Natural killer cell (primary cell): Measurements from ENCODE around the gene OGDHL. TPM values are rescaled to one million over a fixed set of nuclear protein-coding genes. Genes with fewer than 3 reads are reported as not detected.

ENCODE experiments used
- ATAC-seq, 3 donors: fragments of 150-1000 bp in 2 of 3; fragments of 200-7000 bp in 1 of 3; cut with Tn5 transposase; 1 replicate in 1 of 3; 2 replicates in 2 of 3; pipeline ENCODE4 v1.10.0; 2021; ENCODE audit warnings: mild to moderate bottlenecking in 2 of 3, moderate library complexity in 2 of 3
- DNase-seq, 2 donors: peaks; one replicate each; pipeline versions ENCODE4 v3.0.0 to v3.0.0-alpha.2; 2013 to 2021; ENCODE audit warnings: mixed read lengths in 1 of 2
- H3K27ac ChIP-seq: one replicate; pipeline ENCODE4 v1.5.1; 2013; ENCODE audit warnings: mild to moderate bottlenecking, low read length
- H3K27me3 ChIP-seq: one replicate; pipeline ENCODE4 v1.6.1; 2013; ENCODE audit warnings: low read length; ENCODE audit not compliant: control insufficient read depth, insufficient read depth
- H3K36me3 ChIP-seq: one replicate; pipeline ENCODE4 v1.6.1; 2013; ENCODE audit warnings: low read length; ENCODE audit not compliant: control insufficient read depth, insufficient read depth
- H3K4me1 ChIP-seq: one replicate; pipeline ENCODE4 v1.6.1; 2013; ENCODE audit warnings: low read length; ENCODE audit not compliant: control insufficient read depth, insufficient read depth
- H3K4me3 ChIP-seq: one replicate; pipeline ENCODE4 v1.5.1; 2013; ENCODE audit warnings: low read length
- H3K9me3 ChIP-seq: one replicate; pipeline ENCODE4 v1.6.1; 2013; ENCODE audit warnings: low read length; ENCODE audit not compliant: control insufficient read depth, insufficient read depth
- H3K27ac Mint-ChIP-seq, 2 donors: one replicate each; pipeline ENCODE4 v1.8.0; 2022; ENCODE audit warnings: mild to moderate bottlenecking in 2 of 2, mixed read lengths in 2 of 2, moderate library complexity in 1 of 2
- H3K27me3 Mint-ChIP-seq, 2 donors: one replicate each; pipeline ENCODE4 v1.8.0; 2022; ENCODE audit warnings: low read depth in 2 of 2, mixed read lengths in 2 of 2
- H3K36me3 Mint-ChIP-seq: one replicate; pipeline ENCODE4 v1.8.0; 2022; ENCODE audit warnings: mixed read lengths
- H3K4me1 Mint-ChIP-seq, 2 donors: one replicate each; pipeline ENCODE4 v1.8.0; 2022; ENCODE audit warnings: mixed read lengths in 2 of 2
- H3K4me3 Mint-ChIP-seq: one replicate; pipeline ENCODE4 v1.8.0; 2022; ENCODE audit warnings: mild to moderate bottlenecking, moderate library complexity, mixed read lengths
- H3K9me3 Mint-ChIP-seq, 2 donors: one replicate each; pipeline ENCODE4 v1.8.0; 2022; ENCODE audit warnings: mixed read lengths in 2 of 2
- CTCF ChIP-seq: fragments of 200-600 bp; IDR thresholded peaks from one replicate; pipeline ENCODE4 v1.8.0; 2022; ENCODE audit warnings: antibody characterized with exemption
- WGBS: methylation state at CpG from one replicate; pipeline ENCODE4 v1.1.7; 2013; ENCODE audit warnings: missing lambda C conversion rate; ENCODE audit not compliant: insufficient coverage; 5-methylcytosine and 5-hydroxymethylcytosine counted together
- intact Hi-C: fragments of 100-400 bp; cut with micrococcal nuclease; formaldehyde crosslinking; loops from one replicate; pipeline ENCODE4 v1.14.2; 2022
- total RNA-seq, 4 donors: library from RNA; stranded (reverse); fragments of 120-200 nt in 1 of 4; gene quantifications; one replicate each; pipeline versions ENCODE4 v1.2.3 to v1.2.4, GENCODE V29; 2013 to 2022

OGDHL gene
- total RNA-seq, 3 donors from 2014 or later (not counting 1 experiment from before 2014, with no cell fraction given), result not detected

DNA sequence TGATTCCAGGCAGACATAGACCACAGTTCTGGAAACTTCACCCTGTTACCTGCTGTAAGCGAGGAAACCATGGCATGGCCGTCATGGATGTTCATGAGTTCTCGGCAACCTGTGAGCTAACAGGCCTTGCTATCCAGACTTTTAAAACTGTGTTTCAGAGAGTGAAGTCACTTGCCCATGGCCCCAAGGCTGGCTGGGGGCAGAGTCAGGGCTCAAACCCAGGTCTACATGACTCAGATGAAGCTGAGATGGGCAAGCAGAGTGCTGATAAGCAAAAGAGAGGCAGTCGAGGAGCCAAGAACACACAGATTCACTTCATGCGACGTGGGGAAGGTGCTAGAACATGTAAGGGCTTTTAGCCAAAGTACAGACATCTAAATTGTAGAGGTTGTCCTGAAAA, 51.2 kb downstream of the OGDHL start:
- 79% methylated on average over 6 of the region's 6 CpGs for WGBS
- DNase-seq, result no peak

DNA sequence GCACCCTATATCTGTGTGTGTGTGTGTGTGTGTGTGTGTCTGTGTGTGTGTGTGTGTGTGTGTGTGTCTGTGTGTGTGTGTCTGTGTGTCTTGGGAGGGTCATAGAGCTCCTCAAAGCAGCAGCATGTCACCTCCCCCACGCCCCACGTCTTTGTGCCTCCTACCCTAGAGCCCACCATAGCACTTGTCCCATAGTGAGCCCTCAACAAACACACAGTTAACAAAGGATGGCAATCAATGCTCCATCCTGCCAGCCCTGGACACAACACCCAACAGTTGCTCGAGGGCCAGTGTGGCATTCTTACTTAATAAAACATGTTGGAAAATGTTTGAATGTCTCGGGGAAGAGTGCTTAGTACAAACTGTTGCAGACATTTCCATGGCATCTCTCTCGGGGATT, 52.2 kb downstream of the OGDHL start:
- Histone ChIP-seq H3K27me3 (no peaks in the 10 kb centered on the region), H3K4me1 (no peaks in the 10 kb centered on the region), H3K4me3 (no peak overlapping the region), H3K36me3 (no peaks in the 10 kb centered on the region), H3K9me3 (no peaks in the 10 kb centered on the region), H3K27ac (no peak overlapping the region)
- intact Hi-C loops, result no loop called here
- H3K36me3 Mint-ChIP-seq, result no peaks in the 10 kb centered on the region
- H3K9me3 Mint-ChIP-seq, result peaks cover 0 to 3% of the 10 kb centered on the region in 2 donors
- no peak overlapping the region for H3K4me3 Mint-ChIP-seq
- no peak overlapping the region for H3K27ac Mint-ChIP-seq
- ATAC-seq (no peak), DNase-seq (no peak)
- peaks cover 0 to 7% of the 10 kb centered on the region in 2 donors for H3K27me3 Mint-ChIP-seq
- 59% methylated on average over 5 of the region's 5 CpGs for WGBS
- no peak for TF ChIP-seq CTCF
- no peaks in the 10 kb centered on the region for H3K4me1 Mint-ChIP-seq

More for the DNA sequence above, 51.2 kb downstream of the OGDHL start:
- Mint-ChIP-seq H3K4me1 (no peaks in the 10 kb centered on the region), H3K27me3 (peaks cover 0 to 7% of the 10 kb centered on the region in 2 donors), H3K9me3 (peaks cover 0 to 3% of the 10 kb centered on the region in 2 donors), H3K27ac (no peak overlapping the region), H3K36me3 (no peaks in the 10 kb centered on the region), H3K4me3 (no peak overlapping the region)
- no peak for ATAC-seq
- no peaks in the 10 kb centered on the region for H3K27me3 ChIP-seq
- no peaks in the 10 kb centered on the region for H3K36me3 ChIP-seq
- intact Hi-C loops, result no loop called here
- H3K9me3 ChIP-seq, result no peaks in the 10 kb centered on the region
- H3K4me3 ChIP-seq, result no peak overlapping the region
- H3K27ac ChIP-seq, result no peak overlapping the region
- H3K4me1 ChIP-seq, result no peaks in the 10 kb centered on the region
- no peak for TF ChIP-seq CTCF

GRCh38 chr10:49707585-49707984, 54.5 kb downstream of the OGDHL start:
- Mint-ChIP-seq H3K4me1 (no peaks in the 10 kb centered on the region), H3K9me3 (no peaks in the 10 kb centered on the region), H3K36me3 (no peaks in the 10 kb centered on the region), H3K27ac (no peak overlapping the region), H3K4me3 (no peak overlapping the region), H3K27me3 (peaks cover 0 to 13% of the 10 kb centered on the region in 2 donors)
- Histone ChIP-seq H3K27me3 (no peaks in the 10 kb centered on the region), H3K36me3 (no peaks in the 10 kb centered on the region), H3K27ac (no peak overlapping the region), H3K9me3 (no peaks in the 10 kb centered on the region), H3K4me3 (no peak overlapping the region), H3K4me1 (no peaks in the 10 kb centered on the region)
- no peak for ATAC-seq
- WGBS, result 76% methylated on average over 3 of the region's 3 CpGs
- no peak for TF ChIP-seq CTCF
- intact Hi-C loops, result no loop called here
- no peak for DNase-seq

- Histone ChIP-seq H3K27me3 (no peaks in the 10 kb centered on the region), H3K9me3 (no peaks in the 10 kb centered on the region), H3K4me3 (no peak overlapping the region), H3K36me3 (no peaks in the 10 kb centered on the region), H3K27ac (no peak overlapping the region), H3K4me1 (no peaks in the 10 kb centered on the region)
- intact Hi-C loops, result no loop called here
- DNase-seq (no peak), ATAC-seq (no peak)
- H3K27ac Mint-ChIP-seq, result no peak overlapping the region
- no peaks in the 10 kb centered on the region for H3K36me3 Mint-ChIP-seq
- no peaks in the 10 kb centered on the region for H3K9me3 Mint-ChIP-seq
- WGBS, result 11% methylated on average over 3 of the region's 3 CpGs
- H3K27me3 Mint-ChIP-seq, result peaks cover 0 to 6% of the 10 kb centered on the region in 2 donors
- TF ChIP-seq CTCF, result no peak
- H3K4me1 Mint-ChIP-seq, result no peaks in the 10 kb centered on the region
- no peak overlapping the region for H3K4me3 Mint-ChIP-seq
Observed at GRCh38 chr10:49700997-49701396, 61.1 kb downstream of the OGDHL start.
